Skin of body (tissue), 2 donors: ENCODE results near the gene DIAPH2. TPM values are rescaled to one million over a fixed set of nuclear protein-coding genes. Genes with fewer than 3 reads are reported as not detected.
A peak's percentile ranks its signal among the peaks of the same experiment; 100 is the strongest.

ENCODE experiments used
- DNase-seq: peaks from one replicate; lab custom pipeline; 2025; lab: John Stamatoyannopoulos, UW
- total RNA-seq: library from RNA; depleted of rRNA; stranded (reverse); fragments of >200 nt; gene quantifications from one replicate; pipeline ENCODE4 v1.2.3, GENCODE V29; 2014

The DIAPH2 gene
- total RNA-seq, 1 donor from 2014 or later = 24.5 TPM

- no peak for DNase-seq
Measured at GRCh38 chrX:97294041-97294440, 609.4 kb downstream of the DIAPH2 start.

- no peak for DNase-seq
Measured at GRCh38 chrX:97295954-97296353, 611.3 kb downstream of the DIAPH2 start.

- DNase-seq = no peak
Measured at GRCh38 chrX:97306771-97307470, 622.3 kb downstream of the DIAPH2 start.

GRCh38 chrX:97308171-97308570 lies 623.5 kb downstream of the DIAPH2 start:
- no peak for DNase-seq

- no peak for DNase-seq
Measured at GRCh38 chrX:97309487-97310116, 625.0 kb downstream of the DIAPH2 start.

- no peak for DNase-seq
Measured at GRCh38 chrX:97310373-97310772, 625.7 kb downstream of the DIAPH2 start.

GRCh38 chrX:97311066-97311778 lies 626.6 kb downstream of the DIAPH2 start:
- DNase-seq = no peak

GRCh38 chrX:97314345-97314744 lies 629.7 kb downstream of the DIAPH2 start:
- no peak for DNase-seq

- DNase-seq = no peak
Measured at GRCh38 chrX:97315939-97316338, 631.3 kb downstream of the DIAPH2 start.

- DNase-seq = no peak
Measured at GRCh38 chrX:97320305-97320704, 635.7 kb downstream of the DIAPH2 start.

GRCh38 chrX:97322401-97322800 lies 637.8 kb downstream of the DIAPH2 start:
- no peak for DNase-seq

GRCh38 chrX:97326456-97326855 lies 641.8 kb downstream of the DIAPH2 start:
- DNase-seq = no peak

GRCh38 chrX:97328853-97329390 lies 644.3 kb downstream of the DIAPH2 start:
- DNase-seq = no peak

GRCh38 chrX:97330151-97330550 lies 645.5 kb downstream of the DIAPH2 start:
- no peak for DNase-seq

GRCh38 chrX:97332963-97333362 lies 648.3 kb downstream of the DIAPH2 start:
- DNase-seq = no peak

GRCh38 chrX:97334850-97335249 lies 650.2 kb downstream of the DIAPH2 start:
- DNase-seq = no peak

GRCh38 chrX:97344724-97345123 lies 660.1 kb downstream of the DIAPH2 start:
- DNase-seq = no peak

- no peak for DNase-seq
Measured at GRCh38 chrX:97358941-97359340, 674.3 kb downstream of the DIAPH2 start.

GRCh38 chrX:97363843-97364242 lies 679.2 kb downstream of the DIAPH2 start:
- DNase-seq = no peak

- no peak for DNase-seq
Measured at GRCh38 chrX:97366237-97366636, 681.6 kb downstream of the DIAPH2 start.

- DNase-seq = peak; percentile 41
Measured at GRCh38 chrX:97367125-97367524, 682.5 kb downstream of the DIAPH2 start.

- no peak for DNase-seq
Measured at GRCh38 chrX:97369947-97370346, 685.3 kb downstream of the DIAPH2 start.
